Measurements from ENCODE around the gene IL10RB.
A peak's percentile ranks its signal among the peaks of the same experiment; 100 is the strongest.

IL10RB gene

GRCh38 chr21:33266789-33267135 is 595 bp downstream of the IL10RB start:
- DNase-seq: no peak
- peak overlapping the region; percentile 98 for H3K27ac Mint-ChIP-seq
- peaks cover 44 to 63% of the 10 kb centered on the region in 2 donors for H3K36me3 Mint-ChIP-seq

GRCh38 chr21:33267250-33267649 is 1.1 kb downstream of the IL10RB start:
- H3K4me3 Mint-ChIP-seq: peak overlapping the region; percentile 96 to 97
- H3K4me1 Mint-ChIP-seq: peaks cover 36 to 65% of the 10 kb centered on the region in 2 donors

More at GRCh38 chr21:33266789-33267135, 595 bp downstream of the IL10RB start:
- ATAC-seq (replicated peaks): peak; percentile 10 to 23
- peaks cover 37 to 64% of the 10 kb centered on the region in 2 donors for H3K4me1 Mint-ChIP-seq
- peak overlapping the region; percentile 96 to 97 for H3K4me3 Mint-ChIP-seq
- H3K9me3 Mint-ChIP-seq: no peaks in the 10 kb centered on the region
- H3K27me3 Mint-ChIP-seq: no peaks in the 10 kb centered on the region

GRCh38 chr21:33268393-33268736 is 2.2 kb downstream of the IL10RB start:
- H3K27ac Mint-ChIP-seq: peak overlapping the region; percentile 98
- DNase-seq (no peak), ATAC-seq (replicated peaks) (peak in 1 of 2 donors; percentile 1)
- H3K4me3 Mint-ChIP-seq: peak overlapping the region; percentile 96 to 97
- no peaks in the 10 kb centered on the region for H3K27me3 Mint-ChIP-seq
- no peaks in the 10 kb centered on the region for H3K9me3 Mint-ChIP-seq
- peaks cover 41 to 73% of the 10 kb centered on the region in 2 donors for H3K4me1 Mint-ChIP-seq
- H3K36me3 Mint-ChIP-seq: peaks cover 54 to 63% of the 10 kb centered on the region in 2 donors

More at GRCh38 chr21:33267250-33267649, 1.1 kb downstream of the IL10RB start:
- Mint-ChIP-seq H3K27me3 (no peaks in the 10 kb centered on the region), H3K9me3 (no peaks in the 10 kb centered on the region), H3K27ac (peak overlapping the region; percentile 98), H3K36me3 (peaks cover 47 to 64% of the 10 kb centered on the region in 2 donors)
- DNase-seq (no peak), ATAC-seq (replicated peaks) (no peak)

GRCh38 chr21:33268737-33269441 is 2.7 kb downstream of the IL10RB start:
- peak overlapping the region; percentile 98 for H3K27ac Mint-ChIP-seq
- no peaks in the 10 kb centered on the region for H3K27me3 Mint-ChIP-seq
- H3K4me1 Mint-ChIP-seq: peaks cover 41 to 77% of the 10 kb centered on the region in 2 donors
- no peaks in the 10 kb centered on the region for H3K9me3 Mint-ChIP-seq
- DNase-seq (peak; percentile 53), ATAC-seq (replicated peaks) (peak; percentile 65 to 68)
- peak overlapping the region; percentile 96 to 97 for H3K4me3 Mint-ChIP-seq
- H3K36me3 Mint-ChIP-seq: peaks cover 55 to 64% of the 10 kb centered on the region in 2 donors

- no peaks in the 10 kb centered on the region for H3K27me3 Mint-ChIP-seq
- H3K4me1 Mint-ChIP-seq: peaks cover 32 to 59% of the 10 kb centered on the region in 2 donors
- H3K4me3 Mint-ChIP-seq: no peak overlapping the region
- H3K27ac Mint-ChIP-seq: peak overlapping the region; percentile 63
- no peak for ATAC-seq (replicated peaks)
- H3K36me3 Mint-ChIP-seq: peaks cover 50 to 56% of the 10 kb centered on the region in 2 donors
- DNase-seq: no peak
- no peaks in the 10 kb centered on the region for H3K9me3 Mint-ChIP-seq
These were observed 4.8 kb downstream of the IL10RB start for GRCh38 chr21:33270986-33271385.

- DNase-seq (no peak), ATAC-seq (replicated peaks) (no peak)
- Mint-ChIP-seq H3K9me3 (no peaks in the 10 kb centered on the region), H3K4me1 (peaks cover 26 to 56% of the 10 kb centered on the region in 2 donors), H3K27ac (peak overlapping the region; percentile 48), H3K36me3 (peaks cover 54 to 57% of the 10 kb centered on the region in 2 donors), H3K4me3 (no peak overlapping the region), H3K27me3 (no peaks in the 10 kb centered on the region)
These were observed 6.9 kb downstream of the IL10RB start for GRCh38 chr21:33273044-33273443.

GRCh38 chr21:33278721-33279120 is 12.6 kb downstream of the IL10RB start:
- ATAC-seq (replicated peaks) (no peak), DNase-seq (no peak)
- H3K4me1 Mint-ChIP-seq: peaks cover 9 to 10% of the 10 kb centered on the region in 2 donors
- H3K36me3 Mint-ChIP-seq: peaks cover 38 to 58% of the 10 kb centered on the region in 2 donors
- H3K27me3 Mint-ChIP-seq: no peaks in the 10 kb centered on the region
- H3K4me3 Mint-ChIP-seq: no peak overlapping the region
- peaks cover 0 to 1% of the 10 kb centered on the region in 2 donors for H3K9me3 Mint-ChIP-seq
- no peak overlapping the region for H3K27ac Mint-ChIP-seq

- Mint-ChIP-seq H3K9me3 (peaks cover 0 to 1% of the 10 kb centered on the region in 2 donors), H3K27ac (peak overlapping the region; percentile 28), H3K4me3 (no peak overlapping the region), H3K27me3 (no peaks in the 10 kb centered on the region), H3K4me1 (peaks cover 7 to 10% of the 10 kb centered on the region in 2 donors), H3K36me3 (peaks cover 42 to 60% of the 10 kb centered on the region in 2 donors)
- DNase-seq (no peak), ATAC-seq (replicated peaks) (no peak)
These were observed 13.2 kb downstream of the IL10RB start for GRCh38 chr21:33279330-33279820.

GRCh38 chr21:33281096-33281652 is 15.0 kb downstream of the IL10RB start:
- Mint-ChIP-seq H3K9me3 (peaks cover 0 to 1% of the 10 kb centered on the region in 2 donors), H3K4me1 (peaks cover 11 to 14% of the 10 kb centered on the region in 2 donors), H3K4me3 (no peak overlapping the region), H3K27ac (no peak overlapping the region), H3K27me3 (no peaks in the 10 kb centered on the region), H3K36me3 (peaks cover 53 to 71% of the 10 kb centered on the region in 2 donors)
- DNase-seq: no peak
- no peak for ATAC-seq (replicated peaks)

GRCh38 chr21:33283203-33283602 is 17.0 kb downstream of the IL10RB start:
- ATAC-seq (replicated peaks) (no peak), DNase-seq (no peak)
- peaks cover 8 to 15% of the 10 kb centered on the region in 2 donors for H3K4me1 Mint-ChIP-seq
- H3K36me3 Mint-ChIP-seq: peaks cover 46 to 74% of the 10 kb centered on the region in 2 donors
- no peak overlapping the region for H3K4me3 Mint-ChIP-seq
- H3K9me3 Mint-ChIP-seq: peaks cover 0 to 1% of the 10 kb centered on the region in 2 donors
- no peaks in the 10 kb centered on the region for H3K27me3 Mint-ChIP-seq
- no peak overlapping the region for H3K27ac Mint-ChIP-seq

- Mint-ChIP-seq H3K27ac (no peak overlapping the region), H3K36me3 (peaks cover 46 to 65% of the 10 kb centered on the region in 2 donors)
- no peak for ATAC-seq (replicated peaks)
These were observed 19.9 kb downstream of the IL10RB start for GRCh38 chr21:33286076-33286475.

GRCh38 chr21:33286600-33287456 is 20.7 kb downstream of the IL10RB start:
- H3K9me3 Mint-ChIP-seq: no peaks in the 10 kb centered on the region
- H3K36me3 Mint-ChIP-seq: peaks cover 48 to 63% of the 10 kb centered on the region in 2 donors
- ATAC-seq (replicated peaks): no peak
- no peaks in the 10 kb centered on the region for H3K27me3 Mint-ChIP-seq
- H3K27ac Mint-ChIP-seq: no peak overlapping the region
- no peak overlapping the region for H3K4me3 Mint-ChIP-seq
- peaks cover 7 to 15% of the 10 kb centered on the region in 2 donors for H3K4me1 Mint-ChIP-seq
- DNase-seq: no peak

More at GRCh38 chr21:33286076-33286475, 19.9 kb downstream of the IL10RB start:
- no peak overlapping the region for H3K4me3 Mint-ChIP-seq
- H3K27me3 Mint-ChIP-seq: no peaks in the 10 kb centered on the region
- DNase-seq: no peak
- no peaks in the 10 kb centered on the region for H3K9me3 Mint-ChIP-seq
- peaks cover 8 to 15% of the 10 kb centered on the region in 2 donors for H3K4me1 Mint-ChIP-seq

- H3K27me3 Mint-ChIP-seq: no peaks in the 10 kb centered on the region
- peaks cover 56 to 72% of the 10 kb centered on the region in 2 donors for H3K36me3 Mint-ChIP-seq
- H3K27ac Mint-ChIP-seq: no peak overlapping the region
- DNase-seq: no peak
- peaks cover 4 to 15% of the 10 kb centered on the region in 2 donors for H3K4me1 Mint-ChIP-seq
- no peaks in the 10 kb centered on the region for H3K9me3 Mint-ChIP-seq
- no peak overlapping the region for H3K4me3 Mint-ChIP-seq
- peak in 1 of 2 donors; percentile 22 for ATAC-seq (replicated peaks)
These were observed 23.1 kb downstream of the IL10RB start for GRCh38 chr21:33289199-33289819.

- ATAC-seq (replicated peaks) (no peak), DNase-seq (no peak)
- H3K36me3 Mint-ChIP-seq: peaks cover 56 to 69% of the 10 kb centered on the region in 2 donors
- peaks cover 4 to 23% of the 10 kb centered on the region in 2 donors for H3K4me1 Mint-ChIP-seq
- H3K4me3 Mint-ChIP-seq: no peak overlapping the region
- no peaks in the 10 kb centered on the region for H3K27me3 Mint-ChIP-seq
- H3K9me3 Mint-ChIP-seq: no peaks in the 10 kb centered on the region
- peak overlapping the region; percentile 65 for H3K27ac Mint-ChIP-seq
These were observed 24.3 kb downstream of the IL10RB start for GRCh38 chr21:33290441-33290840.

Measured in stimulated activated naive B cell treated with anti-CD40 and anti-IgM and Interleukin-4, amounts not matched to agents 10 μg/mL and 1 μg/mL and 100 μg/mL, for 72 hours (primary cell).